ENCODE measurements around the gene MBIP.

The MBIP gene

GRCh38 chr14:36313206-36313605 is 7.2 kb downstream of the MBIP start:
- no peak for DNase-seq

- DNase-seq, result no peak
These were observed 13.6 kb downstream of the MBIP start for GRCh38 chr14:36306836-36307235.

GRCh38 chr14:36304895-36305294 is 15.5 kb downstream of the MBIP start:
- no peak for DNase-seq

DNA sequence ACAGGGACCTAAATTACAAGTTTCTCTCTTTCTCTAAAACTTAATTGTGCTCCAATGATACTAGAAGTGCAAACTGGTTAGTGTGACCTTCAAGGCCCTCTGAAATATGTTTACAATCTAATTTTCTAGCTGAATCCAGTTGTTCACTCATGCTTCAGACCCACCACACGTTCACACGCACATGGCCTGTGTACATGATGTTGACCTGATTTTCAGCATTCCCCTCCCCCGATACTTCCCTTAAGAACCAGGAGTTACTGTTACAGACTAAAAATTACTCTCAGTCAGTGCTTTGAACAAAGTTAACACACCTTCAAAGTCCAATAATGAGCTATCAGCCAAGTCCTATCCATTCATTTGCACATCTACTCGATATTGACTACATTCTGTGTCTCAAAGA is 16.5 kb downstream of the MBIP start:
- no peak for DNase-seq

- DNase-seq, result no peak
These were observed 17.6 kb downstream of the MBIP start for GRCh38 chr14:36302823-36303222.

DNA sequence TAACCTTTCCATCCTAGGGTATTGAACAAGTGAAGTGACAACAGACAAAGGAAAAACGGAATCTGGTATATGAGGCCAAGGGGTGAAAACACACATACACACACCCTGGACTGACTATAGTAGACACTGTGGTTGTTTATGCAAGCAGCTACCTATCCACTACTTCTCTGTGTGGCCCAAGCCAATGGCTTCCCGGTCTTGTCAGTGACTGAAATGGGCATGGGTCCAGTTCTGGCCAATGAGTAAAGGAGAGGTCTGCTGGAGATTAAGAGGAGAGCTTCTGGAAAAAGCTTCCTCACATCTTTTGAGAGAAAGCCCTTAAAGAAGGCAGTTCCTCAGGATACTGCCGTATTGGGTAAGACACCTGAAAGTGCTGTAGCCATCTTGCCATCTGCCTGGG is 19.3 kb downstream of the MBIP start:
- DNase-seq, result no peak

DNA sequence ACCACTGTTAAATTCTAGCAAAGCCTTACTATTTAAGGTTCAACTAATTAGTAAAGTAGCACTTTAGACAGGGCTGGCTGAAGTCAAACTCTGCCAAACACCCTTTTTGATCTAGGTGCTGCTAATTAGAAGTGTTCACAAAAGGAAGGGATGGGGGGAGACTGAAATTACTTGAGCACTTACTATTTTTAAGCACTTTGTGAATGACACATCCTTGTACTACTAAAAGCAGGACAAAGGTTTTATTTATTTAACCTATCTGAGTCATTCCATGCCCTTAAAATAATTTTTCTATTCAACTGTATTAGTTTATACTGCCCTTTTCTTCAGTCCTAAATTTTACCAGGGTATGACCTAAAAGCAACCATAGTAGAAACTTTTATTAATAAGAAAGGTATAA is 20.1 kb downstream of the MBIP start:
- DNase-seq, result no peak

GRCh38 chr14:36295642-36296627 is 24.5 kb downstream of the MBIP start:
- DNase-seq, result no peak

DNA sequence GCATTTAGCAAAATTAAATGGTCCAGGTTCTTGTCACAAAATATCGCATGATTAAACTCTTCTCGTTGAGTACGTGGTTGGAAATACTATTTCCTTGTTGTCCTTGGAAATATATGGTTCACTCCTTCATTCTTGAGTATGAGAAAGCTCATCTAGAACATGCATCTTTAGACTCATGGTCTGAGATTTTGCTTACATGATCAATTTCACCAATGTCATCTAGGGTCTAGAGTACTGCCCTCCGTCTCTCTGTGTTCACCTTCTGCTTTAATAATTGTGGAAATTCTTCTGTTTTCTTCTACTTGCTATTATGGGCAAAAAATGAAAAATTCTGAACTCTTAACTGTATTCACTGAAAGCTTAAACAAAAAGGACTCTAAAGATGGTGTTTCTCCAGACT is 25.9 kb downstream of the MBIP start:
- DNase-seq, result no peak

GRCh38 chr14:36293824-36294223 is 26.6 kb downstream of the MBIP start:
- no peak for DNase-seq

DNA sequence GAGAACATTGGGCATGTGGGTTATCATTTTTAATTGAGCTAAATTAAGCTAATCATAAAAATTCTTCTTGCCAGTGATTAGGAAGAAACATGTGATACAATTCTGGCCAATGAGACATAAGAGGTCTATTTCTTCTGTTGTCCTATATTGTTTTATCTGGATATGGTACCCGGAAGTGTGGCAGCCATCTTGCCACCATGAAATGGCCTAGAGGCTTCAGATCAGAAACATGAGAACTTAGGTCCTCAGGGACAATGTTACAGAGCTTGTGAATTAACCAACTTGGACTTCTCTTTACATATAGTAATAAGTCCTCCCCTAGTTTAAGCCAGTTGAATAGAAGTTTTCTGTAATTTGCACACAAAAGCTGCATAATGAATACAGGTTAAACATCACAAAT is 30.5 kb downstream of the MBIP start:
- no peak for DNase-seq

GRCh38 chr14:36288496-36288895 is 31.9 kb downstream of the MBIP start:
- DNase-seq, result no peak

DNA sequence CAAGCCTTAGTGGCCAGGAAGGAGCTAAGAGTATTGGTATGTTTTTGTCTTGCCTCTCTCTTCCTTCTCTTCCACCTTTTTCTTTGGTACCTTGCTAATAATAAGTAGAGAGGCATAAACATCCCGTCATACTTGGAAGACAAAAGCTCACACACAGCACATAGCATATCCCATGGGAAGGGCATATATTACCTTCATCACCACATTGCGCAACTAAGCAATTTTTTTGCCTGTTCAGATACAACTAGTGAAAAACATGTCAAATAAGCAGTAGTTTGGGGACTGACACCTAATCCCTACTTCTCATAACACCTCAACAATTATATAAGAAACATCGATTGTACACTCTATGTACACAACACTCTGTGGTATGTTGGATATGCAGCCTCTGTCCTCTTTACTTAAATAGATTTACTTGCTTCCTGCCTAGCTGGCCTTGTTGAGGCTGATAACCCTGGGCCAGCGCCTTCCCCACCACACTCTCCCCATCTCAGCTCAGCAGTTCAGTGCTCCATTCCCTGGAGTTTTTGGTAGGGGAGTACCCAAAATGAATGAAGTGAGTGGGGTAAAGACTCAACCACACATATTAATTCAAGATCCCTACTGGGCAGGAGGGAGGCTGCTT is 35.4 kb downstream of the MBIP start:
- no peak for DNase-seq

DNA sequence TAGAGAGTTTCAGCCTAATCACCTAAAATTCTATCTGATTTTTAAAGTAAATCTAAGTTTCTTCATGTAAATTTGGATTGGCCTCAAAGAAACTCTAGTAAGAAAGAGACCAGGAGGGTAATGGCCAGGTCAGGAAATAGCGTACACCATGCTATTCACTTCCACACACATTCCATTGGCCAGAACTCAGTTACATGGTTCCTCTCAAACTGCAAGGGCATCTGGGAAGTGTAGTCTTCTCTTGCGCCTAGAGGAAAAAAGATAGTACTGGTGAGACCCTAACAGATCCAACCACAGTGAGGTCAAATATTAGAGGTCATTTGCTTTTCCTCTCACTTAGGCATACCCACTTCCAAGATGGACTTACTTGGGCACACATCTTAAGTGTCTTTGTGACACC is 39.1 kb downstream of the MBIP start:
- no peak for DNase-seq

DNA sequence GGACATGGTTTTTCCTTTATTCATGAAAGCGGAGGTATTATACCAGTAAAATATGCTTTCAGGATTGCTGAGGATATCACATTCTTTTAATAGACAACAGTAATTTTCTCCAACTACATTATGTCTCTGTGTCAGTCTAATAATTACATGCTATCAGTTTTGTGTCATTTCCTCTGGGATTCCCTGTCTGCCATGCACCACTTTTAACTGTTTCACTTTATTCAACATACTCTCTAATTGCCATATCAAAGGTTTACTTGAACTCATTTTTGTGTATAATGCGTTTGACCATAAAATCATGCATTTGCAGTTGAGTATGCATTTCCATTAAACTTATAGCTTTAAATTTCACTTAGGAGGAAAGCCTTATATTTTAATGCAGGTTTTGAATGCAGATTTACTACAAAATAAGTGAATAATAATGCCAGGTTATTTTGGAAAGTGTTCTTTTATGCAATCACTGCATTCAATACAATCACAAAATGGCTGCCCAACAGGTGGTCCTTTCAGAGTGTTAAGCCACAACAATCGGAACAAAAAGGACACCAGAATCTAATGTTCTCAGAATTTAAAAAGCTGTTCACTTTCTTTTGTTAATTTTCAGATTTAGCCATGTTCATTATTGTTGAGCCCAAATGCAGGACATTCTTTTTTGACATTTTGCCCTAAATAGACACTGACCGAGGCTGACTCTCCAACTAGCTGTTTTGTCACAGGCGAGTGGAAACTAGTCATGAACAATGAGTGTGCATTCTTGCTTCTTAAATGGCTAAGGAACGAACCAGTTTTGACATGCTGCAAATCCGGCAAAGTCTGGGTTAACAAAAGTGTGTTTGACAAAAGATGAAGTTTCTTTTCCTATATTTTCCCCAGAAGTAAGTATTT is 40.9 kb downstream of the MBIP start:
- no peak for DNase-seq

DNA sequence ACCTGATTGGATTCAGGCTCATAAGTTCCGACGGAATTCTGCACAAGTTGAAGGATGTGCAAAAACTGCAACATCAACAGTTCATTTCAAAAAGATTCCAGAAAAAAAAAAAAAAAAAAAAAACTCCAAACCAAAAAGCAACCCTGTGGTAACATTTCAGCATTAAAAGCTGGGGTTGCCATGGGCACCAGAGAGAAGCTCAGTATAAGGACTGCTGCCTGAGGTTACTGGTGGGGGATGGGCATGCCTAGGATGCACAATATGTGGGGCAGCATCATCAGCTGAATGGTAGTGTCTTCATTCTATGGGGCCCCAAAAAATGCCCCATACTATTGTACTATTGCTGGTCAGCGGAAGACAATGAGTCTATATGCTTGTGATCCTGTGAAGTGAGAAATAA is 44.7 kb downstream of the MBIP start:
- DNase-seq, result no peak

- DNase-seq, result no peak
These were observed 48.2 kb downstream of the MBIP start for GRCh38 chr14:36271939-36272907.

DNA sequence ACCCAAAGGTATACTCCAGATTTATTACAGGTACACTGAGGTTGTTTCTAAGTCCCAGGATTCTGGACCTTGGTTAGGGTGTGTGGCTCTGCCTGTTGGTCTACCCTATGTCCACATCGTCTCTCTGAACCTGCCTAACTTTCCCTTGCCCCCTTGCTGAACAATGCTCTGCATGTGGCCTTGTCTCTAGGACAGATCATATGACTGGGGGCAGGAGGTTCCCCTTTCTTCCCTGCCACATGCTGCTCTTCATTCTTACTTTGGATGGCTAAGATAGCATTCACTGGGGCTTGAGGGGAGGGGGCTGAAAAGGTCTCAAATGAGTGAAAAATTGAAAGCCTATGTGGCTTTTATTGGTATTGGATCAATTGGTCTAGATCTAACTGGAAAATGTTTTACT is 49.2 kb downstream of the MBIP start:
- DNase-seq, result no peak

DNA sequence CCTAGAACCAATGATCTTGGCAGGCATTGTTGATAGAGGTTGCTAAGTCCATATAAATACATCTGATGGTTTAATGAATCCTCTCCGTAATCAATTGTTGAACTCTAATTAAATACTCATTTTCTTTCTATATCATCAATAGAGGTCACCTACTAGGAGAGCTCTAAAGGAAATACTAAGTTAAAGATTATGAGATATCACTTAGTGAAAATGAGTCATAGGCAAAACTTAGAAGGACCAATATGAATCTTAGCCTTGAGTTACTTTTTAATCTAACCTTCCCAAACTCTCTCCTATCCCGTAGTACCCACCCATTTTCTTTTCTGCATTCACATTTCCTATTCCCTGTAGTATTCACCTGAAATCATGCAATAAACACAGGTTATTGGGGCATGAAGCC is 50.2 kb downstream of the MBIP start:
- no peak for DNase-seq

DNA sequence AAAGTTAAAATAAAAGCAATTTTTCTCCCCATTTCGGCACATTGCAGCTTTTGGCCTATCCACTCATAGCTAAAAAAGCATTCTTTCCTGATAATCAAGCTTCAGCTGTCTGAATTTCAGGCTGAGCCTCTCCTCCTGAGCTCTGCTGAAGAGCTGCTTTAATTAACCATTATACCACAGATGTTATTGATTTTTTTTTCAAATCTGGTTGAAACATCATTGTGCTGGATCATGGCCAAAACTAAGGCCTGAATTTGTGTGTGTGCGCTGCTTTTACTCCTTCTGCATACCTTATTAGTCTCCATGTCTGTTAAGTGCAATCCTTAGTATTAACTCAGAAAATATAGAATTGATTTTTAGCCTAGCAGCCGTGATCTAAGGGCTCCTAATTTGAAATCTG is 52.3 kb downstream of the MBIP start:
- no peak for DNase-seq

- no peak for DNase-seq
These were observed 55.8 kb downstream of the MBIP start for GRCh38 chr14:36264595-36264994.

- DNase-seq, result no peak
These were observed 56.3 kb downstream of the MBIP start for GRCh38 chr14:36264107-36264506.
